HepG2 (cell line): ENCODE measurements around the gene DPP7. TPM values are rescaled to one million over a fixed set of nuclear protein-coding genes. Genes with fewer than 3 reads are reported as not detected.

Experiments
- CCDC6 ChIP-seq: sonication (generic); formaldehyde crosslinking; IDR thresholded peaks from 2 replicates; pipeline ENCODE4 v1.8.1; 2022; ENCODE audit warnings: mild to moderate bottlenecking, missing genetic modification reagents, moderate library complexity
- DNMT3B ChIP-seq: conservative IDR thresholded peaks from 2 replicates; pipeline ENCODE4 v1.6.1; 2016; ENCODE audit warnings: missing biosample characterization, control low read depth
- HMG20B ChIP-seq: conservative IDR thresholded peaks from 2 replicates; pipeline ENCODE4 v1.6.1; 2016; ENCODE audit warnings: missing genetic modification reagents, missing compliant biosample characterization
- HNRNPK ChIP-seq: fragments of 200-400 bp; formaldehyde crosslinking; IDR thresholded peaks from 2 replicates; pipeline ENCODE4 v1.6.1; 2018; ENCODE audit warnings: low read length, low read depth, moderate library complexity, mild to moderate bottlenecking; ENCODE audit not compliant: poor library complexity, severe bottlenecking
- IRF2 ChIP-seq: IDR thresholded peaks from 2 replicates; pipeline ENCODE4 v1.6.1; 2018; ENCODE audit warnings: missing genetic modification reagents, missing compliant biosample characterization
- MBNL3 ChIP-seq: fragments of 250-450 bp; sonication (Bioruptor Pico); conservative IDR thresholded peaks from 2 replicates; pipeline ENCODE4 v1.8.0; 2022; ENCODE audit warnings: mild to moderate bottlenecking, inconsistent platforms
- MIER3 ChIP-seq: IDR thresholded peaks from 2 replicates; pipeline ENCODE4 v1.6.1; 2016; ENCODE audit warnings: missing compliant biosample characterization, borderline replicate concordance
- NR2F6 ChIP-seq, 2 experiments: IDR thresholded peaks; 2 replicates each; pipeline ENCODE4 v1.6.1; 2016; ENCODE audit warnings: antibody characterized with exemption in 1 of 2, mild to moderate bottlenecking in 1 of 2
- PHF20 ChIP-seq: sonication (generic); formaldehyde crosslinking; IDR thresholded peaks from 2 replicates; pipeline ENCODE4 v1.5.0; 2020; ENCODE audit warnings: mild to moderate bottlenecking, missing genetic modification reagents
- RELA ChIP-seq: sonication (generic); formaldehyde crosslinking; IDR thresholded peaks from 2 replicates; pipeline ENCODE4 v1.4.0; 2020; ENCODE audit warnings: missing genetic modification reagents
- SPEN ChIP-seq: sonication (generic); formaldehyde crosslinking; IDR thresholded peaks from 2 replicates; pipeline ENCODE4 v1.5.1; 2020; ENCODE audit warnings: low read depth, mild to moderate bottlenecking, missing genetic modification reagents
- TRIM22 ChIP-seq: fragments of 450-650 bp; IDR thresholded peaks from 2 replicates; pipeline ENCODE4 v1.6.1; 2017
- WIZ ChIP-seq: sonication (generic); formaldehyde crosslinking; IDR thresholded peaks from 2 replicates; pipeline ENCODE4 v1.5.1; 2020; ENCODE audit warnings: mild to moderate bottlenecking, missing genetic modification reagents
- ZC3H13 ChIP-seq: sonication (generic); formaldehyde crosslinking; IDR thresholded peaks from 2 replicates; pipeline ENCODE4 v1.8.1; 2023; ENCODE audit warnings: mild to moderate bottlenecking, missing genetic modification reagents, moderate library complexity
- ZHX2 ChIP-seq, 2 experiments: sonication (generic) in 1 of 2; formaldehyde crosslinking in 1 of 2; IDR thresholded peaks; 2 replicates each; pipeline versions ENCODE4 v1.6.1 to v1.9.0; 2014 to 2022; ENCODE audit warnings: antibody characterized with exemption in 1 of 2, borderline replicate concordance in 1 of 2, inconsistent platforms in 1 of 2, low read depth in 1 of 2, missing genetic modification reagents in 1 of 2
- ZNF354B ChIP-seq: sonication (generic); formaldehyde crosslinking; IDR thresholded peaks from 2 replicates; pipeline ENCODE4 v1.8.0; 2022; ENCODE audit warnings: mild to moderate bottlenecking, missing genetic modification reagents
- ZNF543 ChIP-seq: sonication (generic); formaldehyde crosslinking; IDR thresholded peaks from 2 replicates; pipeline ENCODE4 v1.4.0; 2020; ENCODE audit warnings: mild to moderate bottlenecking, missing genetic modification reagents
- ZNF567 ChIP-seq: sonication (generic); formaldehyde crosslinking; IDR thresholded peaks from 2 replicates; pipeline ENCODE4 v1.8.1; 2023; ENCODE audit warnings: mild to moderate bottlenecking, missing genetic modification reagents, borderline replicate concordance
- ZNF576 ChIP-seq: sonication (generic); formaldehyde crosslinking; IDR thresholded peaks from 2 replicates; pipeline ENCODE4 v1.4.0; 2020; ENCODE audit warnings: mild to moderate bottlenecking, missing genetic modification reagents
- ZNF790 ChIP-seq: sonication (generic); formaldehyde crosslinking; IDR thresholded peaks from 2 replicates; pipeline ENCODE4 v1.8.0; 2022; ENCODE audit warnings: missing genetic modification reagents, mild to moderate bottlenecking, borderline replicate concordance
- polyA plus RNA-seq, 8 experiments: library from polyadenylated mRNA; depleted of rRNA in 3 of 8; stranded (reverse) in 7 of 8; unstranded in 1 of 8; fragments of >200 nt; fragmentation: Illumina TruSeq in 4 of 8; extraction: Trizol in 4 of 8; gene quantifications; 2 replicates each; pipeline versions ENCODE4 v1.2.1 to v1.2.3, GENCODE V29; 2011 to 2016; ENCODE audit warnings: low read depth in 4 of 8, missing spikeins in 1 of 8, mixed read lengths in 1 of 8; ENCODE audit not compliant: insufficient read depth in 1 of 8
- total RNA-seq, 5 experiments: library from RNA; depleted of rRNA; stranded (reverse); fragments of >200 nt; fragmentation: Illumina TruSeq; extraction: Trizol; gene quantifications; 2 replicates each; pipeline ENCODE4 v1.2.3, GENCODE V29; 2016; ENCODE audit warnings: low read depth in 1 of 5
- TF ChIP-seq, protein P1 (sequence below): sonication (generic); formaldehyde crosslinking; IDR thresholded peaks from 2 replicates; pipeline ENCODE4 v1.8.1; 2022; ENCODE audit warnings: mild to moderate bottlenecking, missing genetic modification reagents

DPP7 gene
- total and polyA plus RNA-seq, 2 of the 13 experiments (the other 11 are each of a cell fraction or from before 2014, with no cell fraction given), result 1.2 to 4.5 TPM

- TF ChIP-seq ZHX2 (IDR thresholded peaks at IDR 0.05; ENCODE audit: low read depth) (peak; percentile 73; the same call in 1 of the 2 replicates), ZHX2 (CRISPR knock-in tag; IDR thresholded peaks at IDR 0.05; ENCODE audit: borderline replicate concordance) (peak; percentile 83; the same call in 1 of the 2 replicates), TRIM22 (no peak), SPEN (CRISPR knock-in tag) (peak; percentile 22), NR2F6 (IDR thresholded peaks at IDR 0.05) (no peak), NR2F6 (CRISPR knock-in tag; IDR thresholded peaks at IDR 0.05) (peak; percentile 42; the same call in 1 of the 2 replicates), ZNF543 (peak; percentile 71; the same call in 1 of the 2 replicates), HNRNPK (no peak), MBNL3 (CRISPR knock-in tag) (no peak), HMG20B (CRISPR knock-in tag) (no peak), CCDC6 (CRISPR knock-in tag) (no peak; the same call in 1 of the 2 replicates), RELA (CRISPR knock-in tag) (no peak), DNMT3B (CRISPR knock-in tag) (0 out of 2 replicates have a peak, but pooled peaks have one; percentile 48), ZNF354B (CRISPR knock-in tag) (no peak), ZC3H13 (peak; percentile 81; the same call in 1 of the 2 replicates), ZNF790 (CRISPR knock-in tag) (peak; percentile 74; the same call in 1 of the 2 replicates), IRF2 (CRISPR knock-in tag) (peak; percentile 78), ZNF567 (CRISPR knock-in tag) (no peak), PHF20 (CRISPR knock-in tag) (peak; percentile 47; the same call in 1 of the 2 replicates), WIZ (CRISPR knock-in tag) (no peak), MIER3 (CRISPR knock-in tag) (peak; percentile 39; the same call in 1 of the 2 replicates), ZNF576 (peak; percentile 20; the same call in 1 of the 2 replicates)
- TF ChIP-seq, protein P1, sequence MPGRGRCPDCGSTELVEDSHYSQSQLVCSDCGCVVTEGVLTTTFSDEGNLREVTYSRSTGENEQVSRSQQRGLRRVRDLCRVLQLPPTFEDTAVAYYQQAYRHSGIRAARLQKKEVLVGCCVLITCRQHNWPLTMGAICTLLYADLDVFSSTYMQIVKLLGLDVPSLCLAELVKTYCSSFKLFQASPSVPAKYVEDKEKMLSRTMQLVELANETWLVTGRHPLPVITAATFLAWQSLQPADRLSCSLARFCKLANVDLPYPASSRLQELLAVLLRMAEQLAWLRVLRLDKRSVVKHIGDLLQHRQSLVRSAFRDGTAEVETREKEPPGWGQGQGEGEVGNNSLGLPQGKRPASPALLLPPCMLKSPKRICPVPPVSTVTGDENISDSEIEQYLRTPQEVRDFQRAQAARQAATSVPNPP (CRISPR knock-in tag), result no peak
Measured at GRCh38 chr9:137129456-137130175, 15.1 kb upstream of the DPP7 start (continued).
